Measurements from ENCODE around the gene ROR1.
"Not testable (repeated sequence)": the region's sequence is repeated elsewhere in the genome, so short reads cannot be mapped to it uniquely, and the experiment has no call there.

ROR1 gene

GRCh38 chr1:63759778-63760177 is 14.0 kb upstream of the ROR1 start:
- no peak for DNase-seq

GRCh38 chr1:63770381-63770780 is 3.4 kb upstream of the ROR1 start:
- DNase-seq: no peak

GRCh38 chr1:63772201-63772600 is 1.6 kb upstream of the ROR1 start:
- no peak for DNase-seq

GRCh38 chr1:63772876-63773275 is 941 bp upstream of the ROR1 start:
- no peak for DNase-seq

GRCh38 chr1:63773496-63773814 is 362 bp upstream of the ROR1 start:
- DNase-seq: no peak

- no peak for DNase-seq
Observed at GRCh38 chr1:63774617-63775417, 1.0 kb downstream of the ROR1 start.

GRCh38 chr1:63775418-63776127 is 1.8 kb downstream of the ROR1 start:
- no peak for DNase-seq

- no peak for DNase-seq
Observed at GRCh38 chr1:63777286-63777685, 3.5 kb downstream of the ROR1 start.

GRCh38 chr1:63777965-63778880 is 4.4 kb downstream of the ROR1 start:
- no peak for DNase-seq

- DNase-seq: no peak
Observed at GRCh38 chr1:63779338-63780211, 5.8 kb downstream of the ROR1 start.

GRCh38 chr1:63780565-63780964 is 6.7 kb downstream of the ROR1 start:
- DNase-seq: no peak

- no peak for DNase-seq
Observed at GRCh38 chr1:63782982-63783381, 9.2 kb downstream of the ROR1 start.

GRCh38 chr1:63784083-63784482 is 10.3 kb downstream of the ROR1 start:
- DNase-seq: no peak

GRCh38 chr1:63784489-63785390 is 10.9 kb downstream of the ROR1 start:
- DNase-seq: no peak

- not testable (repeated sequence) for DNase-seq
Observed at GRCh38 chr1:63787270-63787669, 13.5 kb downstream of the ROR1 start.

- no peak for DNase-seq
Observed at GRCh38 chr1:63787875-63788274, 14.1 kb downstream of the ROR1 start.

GRCh38 chr1:63789856-63790605 is 16.2 kb downstream of the ROR1 start:
- DNase-seq: no peak

- no peak for DNase-seq
Observed at GRCh38 chr1:63790989-63791388, 17.2 kb downstream of the ROR1 start.

GRCh38 chr1:63792152-63792551 is 18.3 kb downstream of the ROR1 start:
- DNase-seq: no peak

- no peak for DNase-seq
Observed at GRCh38 chr1:63793741-63794240, 20.0 kb downstream of the ROR1 start.

All from activated CD4-positive, alpha-beta T cell treated with anti-CD3 and anti-CD28 coated beads for 4 hours (primary cell).